Astrocyte of the cerebellum (primary cell): ENCODE results near the gene HARS1.
"Not testable (repeated sequence)": the region's sequence is repeated elsewhere in the genome, so short reads cannot be mapped to it uniquely, and the experiment has no call there.

Source experiments
- DNase-seq: peaks from one replicate; pipeline ENCODE4 v3.0.0-alpha.2; 2011; ENCODE audit warnings: low read depth
- H3K4me3 ChIP-seq: 2 replicates; pipeline ENCODE4 v1.5.1; 2011; ENCODE audit warnings: mild to moderate bottlenecking, low read depth, low read length, moderate library complexity
- CTCF ChIP-seq: IDR thresholded peaks from 2 replicates; pipeline ENCODE4 v1.5.1; 2012; ENCODE audit warnings: low read length, low read depth, moderate library complexity, mild to moderate bottlenecking; ENCODE audit errors: missing control alignments
- in situ Hi-C: cut with HindIII; loops from 2 replicates; pipeline ENCODE4 v1.10.0; 2017; ENCODE audit warnings: low sequenced_read_pairs

HARS1 gene

GRCh38 chr5:140674629-140675028 lies 16.5 kb downstream of the HARS1 start:
- in situ Hi-C loops = no loop called here
- TF ChIP-seq CTCF = no peak
- no peak overlapping the region for H3K4me3 ChIP-seq
- DNase-seq = no peak

GRCh38 chr5:140674211-140674610 lies 17.0 kb downstream of the HARS1 start:
- TF ChIP-seq CTCF = no peak
- H3K4me3 ChIP-seq = no peak overlapping the region
- DNase-seq = no peak
- in situ Hi-C loops = no loop called here

GRCh38 chr5:140673187-140673976 lies 17.8 kb downstream of the HARS1 start, which contains the start of gene DND1:
Gene DND1 (minus strand): TSS chr5:140673576. CDS start chr5:140673542, 34 bp downstream.
- TF ChIP-seq CTCF = no peak
- no peak for DNase-seq
- no peak within 1 kb of the TSS for H3K4me3 ChIP-seq
- in situ Hi-C loops = no loop called here

- TF ChIP-seq CTCF = no peak
- no peak overlapping the region for H3K4me3 ChIP-seq
- in situ Hi-C loops = no loop called here
- no peak for DNase-seq
These were observed 18.5 kb downstream of the HARS1 start for GRCh38 chr5:140672455-140673186.

GRCh38 chr5:140671472-140672125 lies 19.6 kb downstream of the HARS1 start:
- no peak for DNase-seq

GRCh38 chr5:140671035-140671434 lies 20.1 kb downstream of the HARS1 start:
- H3K4me3 ChIP-seq, DNase-seq, in situ Hi-C loops: not testable (repeated sequence)

More at GRCh38 chr5:140671472-140672125, 19.6 kb downstream of the HARS1 start:
- no peak for TF ChIP-seq CTCF
- H3K4me3 ChIP-seq = no peak overlapping the region
- in situ Hi-C loops = no loop called here
